GM21825 (cell line): ENCODE measurements around the gene GDAP1L1.
"Not testable (repeated sequence)": the region's sequence is repeated elsewhere in the genome, so short reads cannot be mapped to it uniquely, and the experiment has no call there.

Experiments used
- ATAC-seq: cut with Tn5 transposase; IDR thresholded peaks from one replicate; pipeline ENCODE4 v1.9.1; 2021; ENCODE audit warnings: mild to moderate bottlenecking, moderate library complexity; ENCODE audit not compliant: unreplicated experiment

The GDAP1L1 gene

GRCh38 chr20:44219170-44219730, 27.9 kb upstream of the GDAP1L1 start:
- no peak for ATAC-seq

- ATAC-seq: no peak
These were observed 27.3 kb upstream of the GDAP1L1 start for GRCh38 chr20:44219791-44220190.

- ATAC-seq: no peak
These were observed 25.6 kb upstream of the GDAP1L1 start for GRCh38 chr20:44221368-44221954.

GRCh38 chr20:44222027-44222426, 25.1 kb upstream of the GDAP1L1 start:
- no peak for ATAC-seq

GRCh38 chr20:44222633-44223368, 24.3 kb upstream of the GDAP1L1 start:
- no peak for ATAC-seq

GRCh38 chr20:44223721-44224120, 23.4 kb upstream of the GDAP1L1 start:
- ATAC-seq: no peak

- ATAC-seq: no peak
These were observed 22.5 kb upstream of the GDAP1L1 start for GRCh38 chr20:44224637-44225036.

GRCh38 chr20:44228465-44229258, 18.4 kb upstream of the GDAP1L1 start:
- no peak for ATAC-seq

GRCh38 chr20:44231193-44231592, 15.9 kb upstream of the GDAP1L1 start:
- no peak for ATAC-seq

GRCh38 chr20:44231713-44232468, 15.2 kb upstream of the GDAP1L1 start:
- ATAC-seq: no peak

- ATAC-seq: not testable (repeated sequence)
These were observed 14.6 kb upstream of the GDAP1L1 start for GRCh38 chr20:44232469-44232856.

- ATAC-seq: no peak
These were observed 13.6 kb upstream of the GDAP1L1 start for GRCh38 chr20:44233436-44234016.

- no peak for ATAC-seq
These were observed 12.4 kb upstream of the GDAP1L1 start for GRCh38 chr20:44234566-44235317.

GRCh38 chr20:44235702-44236101, 11.4 kb upstream of the GDAP1L1 start:
- no peak for ATAC-seq

- ATAC-seq: not testable (repeated sequence)
These were observed 10.3 kb upstream of the GDAP1L1 start for GRCh38 chr20:44236840-44237239.

- ATAC-seq: no peak
These were observed 5.3 kb upstream of the GDAP1L1 start for GRCh38 chr20:44241796-44242195.

- no peak for ATAC-seq
These were observed 1.1 kb upstream of the GDAP1L1 start for GRCh38 chr20:44245977-44246376.

GRCh38 chr20:44247586-44248409, 690 bp downstream of the GDAP1L1 start:
- no peak for ATAC-seq

- ATAC-seq: no peak
These were observed 1.3 kb downstream of the GDAP1L1 start for GRCh38 chr20:44248410-44248759.
